GM21528 (cell line): ENCODE results near the gene PCIF1.

Source experiments
- ATAC-seq: cut with Tn5 transposase; IDR thresholded peaks from one replicate; pipeline ENCODE4 v1.9.1; 2021; ENCODE audit warnings: mild to moderate bottlenecking, moderate library complexity; ENCODE audit not compliant: unreplicated experiment, low FRiP score

Gene PCIF1

DNA sequence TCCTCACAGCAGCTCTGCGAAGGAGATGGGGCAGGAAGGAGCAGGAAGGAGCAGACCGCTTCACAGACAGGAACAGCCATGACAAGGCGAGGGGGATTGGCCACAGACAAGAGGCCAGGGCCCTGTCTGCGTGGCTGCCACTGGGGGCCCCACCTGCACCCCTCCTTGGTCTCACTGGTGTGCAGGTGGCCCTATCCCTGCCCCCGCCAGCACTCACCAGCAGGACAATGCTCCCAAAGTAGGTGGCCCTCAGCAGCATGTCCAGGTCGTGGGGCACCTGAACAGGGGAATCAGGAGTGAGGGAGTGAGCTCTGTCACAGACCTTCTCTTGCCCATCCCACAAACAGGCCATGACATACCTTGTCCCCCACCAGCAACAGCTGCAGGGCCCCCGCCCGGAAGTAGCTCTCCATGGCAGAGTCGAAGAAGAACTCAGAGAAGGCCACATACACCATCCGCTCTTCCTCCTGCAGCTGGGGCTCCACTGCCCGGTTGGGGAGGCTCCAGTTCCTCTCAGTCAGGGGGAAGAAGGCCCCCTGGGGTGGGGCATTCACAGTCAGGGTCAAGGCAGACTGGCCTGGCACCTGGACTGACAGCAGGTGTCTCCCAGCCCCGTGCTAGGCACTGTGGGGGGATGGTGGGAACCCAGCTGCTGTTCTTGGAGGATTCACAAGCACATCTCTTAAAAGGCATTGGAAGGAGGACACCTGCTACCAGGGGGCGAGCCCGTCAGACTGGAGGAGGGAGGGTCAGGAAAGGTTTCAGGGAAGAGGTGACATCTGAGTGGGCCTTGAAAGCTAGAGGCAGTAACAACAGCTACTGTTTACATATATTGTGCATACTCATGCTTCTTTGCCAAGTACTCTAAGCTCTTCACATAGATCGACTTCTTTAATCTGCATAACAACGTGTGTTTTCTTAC, 29.6 kb upstream of the PCIF1 start:
- ATAC-seq = no peak

DNA sequence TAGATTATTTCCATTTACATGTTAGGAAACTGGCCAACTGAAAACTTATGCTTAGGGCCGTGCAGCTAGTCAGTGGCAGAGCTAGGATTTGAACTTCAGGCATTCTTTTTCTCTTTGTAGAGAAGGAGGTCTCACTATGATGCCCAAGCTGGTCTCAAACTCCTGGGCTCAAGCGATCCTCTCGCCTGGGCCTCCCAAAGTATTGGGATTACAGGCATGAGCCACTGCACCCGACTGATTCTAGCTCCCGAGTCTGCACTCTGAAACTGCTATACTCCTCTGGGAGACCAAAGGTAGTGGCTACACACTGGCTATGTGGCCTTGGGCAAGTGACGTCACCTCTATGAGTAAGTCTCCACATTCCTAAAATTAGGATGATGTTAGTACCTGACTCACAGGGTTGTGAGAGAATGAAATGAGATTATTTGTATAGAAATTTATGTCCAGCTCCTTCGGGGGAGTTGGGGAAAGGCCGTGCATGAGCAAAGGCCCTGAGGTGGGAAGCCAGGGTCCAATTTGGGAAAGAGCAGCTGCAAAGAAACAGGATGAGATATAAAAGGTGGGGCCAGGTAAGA, 28.9 kb upstream of the PCIF1 start:
- no peak for ATAC-seq

DNA sequence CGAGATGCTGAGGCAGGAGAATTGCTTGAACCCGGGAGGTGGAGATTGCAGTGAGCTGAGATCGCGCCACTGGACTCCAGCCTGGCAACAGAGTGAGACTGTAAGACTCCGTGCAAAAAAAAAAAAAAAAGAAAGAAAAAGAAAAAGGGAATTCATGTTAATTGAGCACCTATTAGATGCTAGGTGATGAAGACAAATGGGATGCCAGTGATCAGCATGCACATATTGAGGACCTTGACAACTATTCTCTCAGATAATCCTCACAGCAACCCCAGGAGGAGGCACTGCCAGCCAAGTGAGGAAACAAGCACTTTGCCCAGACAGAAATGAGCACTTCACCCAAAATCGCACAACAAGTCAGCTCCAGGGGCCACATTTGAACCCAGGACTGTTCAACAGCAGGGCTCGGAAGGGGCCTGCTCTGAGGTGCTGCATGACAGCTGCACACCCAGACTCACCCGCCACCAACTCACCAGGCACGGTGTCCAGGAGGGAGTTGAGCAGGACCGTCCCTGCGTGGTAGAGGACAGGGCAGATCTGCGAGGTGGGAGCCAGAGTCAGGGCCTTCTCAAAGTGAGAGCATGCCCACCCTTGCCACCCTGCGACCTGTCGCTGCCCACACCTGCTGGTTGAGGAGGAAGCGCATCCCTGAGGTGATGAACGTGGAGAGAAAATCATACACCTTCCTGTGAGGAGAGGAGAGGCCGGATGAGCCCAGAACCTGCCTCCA, 27.1 kb upstream of the PCIF1 start:
- no peak for ATAC-seq

DNA sequence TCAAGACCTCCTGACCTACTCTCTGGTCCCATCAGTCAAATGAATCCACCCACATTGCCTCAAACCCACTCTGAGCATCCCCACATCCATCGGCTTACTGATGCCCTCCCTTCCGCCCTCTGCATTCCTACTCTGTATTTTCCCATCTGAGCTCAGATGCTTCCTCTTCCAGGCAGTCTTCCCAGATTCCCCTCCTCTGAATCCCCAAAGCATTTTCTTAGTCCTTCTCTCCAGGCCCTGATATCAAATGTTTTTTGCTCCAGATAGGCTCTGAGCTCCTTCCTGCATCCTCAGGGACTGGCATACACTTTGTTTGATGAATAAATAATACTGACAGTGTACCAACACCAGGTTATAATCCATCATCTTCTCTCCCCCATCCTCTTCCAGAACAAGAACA, 26.4 kb upstream of the PCIF1 start:
- ATAC-seq = no peak

DNA sequence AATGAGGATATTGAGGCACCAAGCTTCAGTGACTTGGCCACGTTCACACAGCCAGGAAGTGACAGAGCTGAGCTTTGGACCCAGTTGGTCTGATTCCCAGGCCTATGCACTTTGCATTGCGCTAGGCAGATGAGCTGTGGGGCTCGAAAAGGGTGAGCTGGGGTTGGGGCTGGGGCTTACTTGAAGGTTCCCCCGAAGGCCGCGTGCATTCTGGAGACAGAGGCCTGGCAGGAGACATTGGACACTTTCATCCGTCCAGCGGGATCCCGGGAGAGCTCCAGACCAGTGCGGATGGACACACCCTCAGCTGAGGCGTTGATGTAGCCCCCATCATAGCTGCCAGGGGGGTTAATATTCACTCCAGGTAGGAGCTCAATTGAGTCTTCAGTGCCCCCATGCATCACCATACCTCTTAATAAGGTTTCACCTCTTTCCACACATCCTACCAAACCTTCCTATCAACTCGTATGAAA, 25.1 kb upstream of the PCIF1 start:
- no peak for ATAC-seq

DNA sequence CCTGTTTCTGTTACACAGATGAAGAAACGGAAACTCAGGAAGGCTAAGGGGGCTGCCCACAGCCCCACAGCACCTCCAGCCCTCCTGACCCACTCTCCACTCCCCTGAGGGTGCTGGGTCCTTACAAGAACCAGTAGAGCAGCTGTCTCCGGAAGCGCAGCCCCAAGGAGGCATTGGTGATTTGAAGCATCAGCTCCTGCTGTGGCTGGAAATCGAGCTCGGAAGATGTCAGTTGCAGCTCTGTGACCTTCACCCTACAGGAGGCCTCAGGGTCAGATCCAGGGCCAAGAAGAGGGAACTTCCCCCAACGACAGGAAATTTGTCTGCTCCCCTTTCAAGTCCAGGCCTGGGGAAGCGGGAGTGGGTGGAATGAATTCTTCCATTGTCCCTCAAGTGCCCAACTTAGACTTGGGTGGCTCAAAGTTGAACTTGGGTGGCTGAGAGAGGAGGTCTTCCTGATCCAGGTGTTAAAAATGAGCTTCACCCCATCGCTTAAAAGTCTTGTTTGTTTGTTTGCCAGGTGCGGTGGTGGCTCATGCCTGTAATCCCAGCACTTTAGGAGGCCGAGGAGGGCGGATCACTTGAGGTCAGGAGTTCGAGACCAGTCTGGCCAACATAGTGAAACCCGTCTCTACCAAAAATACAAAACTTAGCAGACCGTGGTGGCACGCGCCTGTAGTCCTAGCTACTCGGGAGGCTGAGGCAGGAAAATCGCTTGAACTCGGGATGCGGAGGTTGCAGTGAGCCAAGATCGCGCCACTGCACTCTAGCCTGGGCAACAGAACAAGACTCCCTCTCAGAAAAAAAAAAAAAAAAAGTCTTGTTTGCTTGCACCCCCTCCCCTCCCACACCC, 24.4 kb upstream of the PCIF1 start:
- ATAC-seq = no peak

DNA sequence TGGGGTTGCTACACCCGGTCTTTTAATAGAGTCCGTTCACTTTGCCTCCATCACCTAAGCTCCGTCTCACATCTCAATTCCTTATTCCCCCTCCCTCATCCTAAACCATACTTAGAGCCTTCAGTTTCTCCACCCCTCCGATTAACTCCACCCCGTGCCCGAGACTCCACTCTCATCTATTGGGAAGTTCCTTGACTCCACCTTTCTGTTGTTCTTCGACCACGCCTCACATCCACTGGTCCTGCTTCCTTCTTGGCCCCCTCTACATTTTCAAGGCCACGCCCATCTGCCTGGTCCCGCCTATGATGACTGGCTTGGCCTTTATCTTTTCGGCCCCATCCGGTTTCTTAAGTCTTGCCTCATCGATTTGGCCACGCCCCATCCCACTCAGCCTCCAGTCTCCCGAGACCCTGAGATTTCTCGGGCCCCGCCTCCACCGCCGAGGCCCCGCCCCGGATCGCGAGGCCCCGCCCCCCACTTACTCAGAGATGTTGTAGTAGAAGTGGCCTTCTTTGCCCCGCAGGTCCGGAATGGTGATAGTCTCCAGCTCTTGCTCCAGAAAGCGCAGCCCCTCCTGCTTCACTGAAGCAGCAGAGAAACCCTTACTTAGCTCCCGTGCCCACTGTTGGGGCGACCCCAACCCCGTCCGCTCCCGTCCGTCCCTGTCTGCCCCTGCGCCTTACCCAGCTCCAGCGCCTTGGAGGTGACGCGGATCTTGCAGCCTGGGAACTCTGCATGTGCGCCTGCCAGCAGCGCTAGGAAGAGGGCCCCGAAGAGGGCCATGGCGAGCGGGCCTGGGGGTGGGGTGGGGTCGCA, 23.6 kb upstream of the PCIF1 start:
- ATAC-seq = peak; percentile 82

DNA sequence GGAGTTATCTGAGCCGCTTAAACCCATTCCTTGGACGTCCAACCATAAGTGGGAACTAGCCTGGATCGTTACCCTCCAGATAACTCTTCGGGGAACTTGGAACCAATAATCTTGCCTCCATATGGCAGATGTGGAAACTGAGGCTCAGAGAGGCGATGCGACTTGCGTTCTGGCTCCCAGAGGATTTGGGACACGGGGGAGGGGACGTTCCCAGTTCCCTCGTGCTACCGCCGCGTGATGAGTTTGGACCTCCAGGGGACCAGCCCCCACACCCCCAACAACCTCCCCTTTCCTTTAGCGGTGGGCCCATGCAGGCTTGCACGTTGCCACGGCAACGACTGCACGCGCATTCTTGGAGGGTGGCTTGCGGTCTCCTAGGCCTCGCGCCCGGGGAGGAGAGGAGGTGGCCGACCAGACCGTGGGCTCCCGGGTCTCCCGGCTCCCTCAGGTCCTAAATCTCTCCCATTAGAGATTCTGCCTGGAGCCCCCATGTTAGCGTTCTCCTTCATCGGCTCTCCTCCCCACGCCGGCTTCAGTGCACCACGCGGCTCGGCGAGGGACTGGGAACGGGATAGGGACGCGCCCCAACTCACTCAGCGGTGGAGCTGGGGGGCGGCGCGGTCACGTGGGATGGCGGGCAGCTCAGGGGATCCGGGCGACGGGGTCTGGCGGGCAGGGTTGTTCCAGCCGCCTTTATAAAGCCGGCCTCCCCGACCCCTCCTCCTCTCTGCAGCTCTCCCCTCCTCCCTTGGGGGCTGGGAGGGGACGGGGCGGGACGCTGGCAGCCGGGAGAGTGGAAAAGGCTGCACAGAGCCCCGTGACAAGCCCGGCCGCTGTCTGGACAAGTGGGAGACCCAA, 22.8 kb upstream of the PCIF1 start, which contains the start of gene PLTP:
Gene PLTP, minus strand, starts transcription at position 670 of the 858 bp plus-strand sequence. CDS start 703 bp downstream, outside the sequence.
- ATAC-seq = no peak

DNA sequence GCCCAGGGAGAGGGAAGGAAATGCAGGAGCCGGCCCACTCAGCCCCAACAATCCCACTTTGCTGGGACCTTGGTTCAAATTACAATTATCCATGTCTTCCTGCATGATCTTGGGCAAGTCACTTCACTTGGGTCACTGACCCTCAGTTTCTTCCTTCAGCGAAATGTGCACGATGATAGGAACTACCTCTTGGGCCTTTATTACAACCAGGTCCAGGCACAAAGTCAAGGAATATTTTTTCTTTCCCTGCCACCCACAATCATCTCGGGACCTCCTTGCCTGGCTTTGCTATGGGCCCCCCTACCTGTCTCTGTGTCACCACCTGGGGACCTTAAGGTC, 22.2 kb upstream of the PCIF1 start:
- ATAC-seq = no peak

DNA sequence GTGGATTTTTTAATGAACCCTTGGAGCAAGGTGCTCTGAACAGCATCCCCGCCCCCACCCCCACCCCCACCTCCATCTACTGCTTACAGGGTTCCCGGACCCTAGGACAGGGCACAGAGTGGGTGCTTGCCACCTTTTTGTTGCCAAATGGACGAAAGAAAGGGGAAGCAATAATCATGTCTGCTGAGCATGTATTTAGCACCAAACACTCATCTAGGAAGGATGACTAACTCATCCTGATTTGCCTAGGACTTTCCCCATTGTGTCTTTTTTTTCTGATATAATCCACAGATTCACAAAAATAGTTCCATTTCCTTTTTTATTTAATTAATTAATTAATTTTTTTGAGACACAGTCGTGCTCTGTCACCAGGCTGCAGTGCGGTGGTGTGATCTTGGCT, 21.4 kb upstream of the PCIF1 start:
- no peak for ATAC-seq

DNA sequence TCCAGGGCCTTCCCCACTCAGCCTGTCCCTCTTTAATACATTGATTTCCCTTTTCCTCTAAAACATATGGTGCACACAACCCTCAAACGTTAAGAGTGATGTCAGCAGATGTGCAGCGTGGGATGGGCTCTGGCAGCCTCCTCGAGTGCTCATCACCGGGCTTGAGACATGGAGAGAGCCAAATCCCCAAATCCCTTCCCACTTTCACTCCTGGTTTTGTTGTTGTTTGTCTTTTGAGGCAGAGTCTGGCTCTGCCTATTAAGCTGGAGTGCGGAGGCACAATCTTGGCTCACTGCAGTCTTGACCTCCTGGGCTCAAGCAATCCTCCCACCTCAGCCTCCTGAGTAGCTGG, 16.7 kb upstream of the PCIF1 start:
- ATAC-seq = no peak

DNA sequence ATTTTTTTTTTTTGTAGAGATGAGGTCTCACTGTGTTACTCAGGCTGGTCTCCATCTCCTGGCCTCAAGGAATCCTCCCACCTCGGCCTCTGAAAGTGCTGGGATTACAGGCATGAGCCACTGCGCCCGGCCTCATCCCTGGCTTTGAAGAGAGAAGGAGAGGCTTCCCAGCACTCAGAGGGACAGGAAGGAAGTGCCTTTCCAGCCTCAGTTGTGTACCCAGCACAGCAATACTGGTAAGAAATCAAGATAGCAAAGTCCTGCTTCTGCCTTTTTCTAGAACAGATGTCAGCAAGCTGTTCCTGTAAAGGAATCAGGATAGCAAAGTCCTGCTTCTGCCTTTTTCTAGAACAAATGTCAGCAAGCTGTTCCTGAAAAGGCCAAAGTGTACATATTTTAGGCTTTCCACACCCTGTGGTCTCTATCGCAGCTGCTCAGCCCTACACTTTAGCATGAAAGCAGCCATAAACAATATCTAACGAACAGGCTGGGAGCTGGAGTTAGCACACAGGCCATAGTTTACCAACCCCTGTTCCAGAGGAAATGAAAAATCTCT, 16.2 kb upstream of the PCIF1 start:
- ATAC-seq = no peak

DNA sequence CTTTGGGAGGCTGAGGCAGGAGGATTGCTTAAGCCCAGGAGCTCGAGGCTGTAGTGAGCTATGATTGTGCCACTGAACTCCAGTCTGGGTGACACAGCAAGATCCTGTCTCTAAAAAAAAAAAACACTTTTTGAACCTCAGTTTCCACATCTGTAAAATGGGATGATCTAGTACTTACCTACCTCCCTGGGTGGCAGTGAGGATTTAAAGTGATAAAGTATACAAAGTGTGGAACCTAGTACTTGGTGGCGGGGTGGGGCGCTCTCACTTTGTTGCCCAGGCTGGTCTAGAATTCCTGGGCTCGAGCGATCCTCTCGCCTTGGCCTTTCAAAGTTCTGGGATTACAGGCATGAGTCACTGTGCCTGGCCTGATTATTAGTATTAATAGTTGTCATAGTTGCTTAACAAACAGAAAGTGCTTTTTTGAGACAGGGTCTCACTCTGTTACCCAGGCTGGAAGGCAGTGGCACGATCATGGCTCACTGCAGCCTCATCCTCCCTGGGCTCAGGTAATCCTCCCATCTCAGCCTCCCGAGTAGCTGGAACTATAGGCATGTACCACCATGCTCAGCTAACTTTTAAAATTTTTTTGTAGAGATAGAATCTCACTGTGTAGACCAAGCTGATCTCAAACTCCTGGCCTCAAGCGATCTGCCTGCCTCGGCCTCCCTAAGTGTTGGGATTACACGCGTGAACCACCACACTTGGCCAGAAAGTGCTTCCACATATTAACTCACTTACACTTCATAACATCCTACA, 15.5 kb upstream of the PCIF1 start:
- ATAC-seq = no peak

DNA sequence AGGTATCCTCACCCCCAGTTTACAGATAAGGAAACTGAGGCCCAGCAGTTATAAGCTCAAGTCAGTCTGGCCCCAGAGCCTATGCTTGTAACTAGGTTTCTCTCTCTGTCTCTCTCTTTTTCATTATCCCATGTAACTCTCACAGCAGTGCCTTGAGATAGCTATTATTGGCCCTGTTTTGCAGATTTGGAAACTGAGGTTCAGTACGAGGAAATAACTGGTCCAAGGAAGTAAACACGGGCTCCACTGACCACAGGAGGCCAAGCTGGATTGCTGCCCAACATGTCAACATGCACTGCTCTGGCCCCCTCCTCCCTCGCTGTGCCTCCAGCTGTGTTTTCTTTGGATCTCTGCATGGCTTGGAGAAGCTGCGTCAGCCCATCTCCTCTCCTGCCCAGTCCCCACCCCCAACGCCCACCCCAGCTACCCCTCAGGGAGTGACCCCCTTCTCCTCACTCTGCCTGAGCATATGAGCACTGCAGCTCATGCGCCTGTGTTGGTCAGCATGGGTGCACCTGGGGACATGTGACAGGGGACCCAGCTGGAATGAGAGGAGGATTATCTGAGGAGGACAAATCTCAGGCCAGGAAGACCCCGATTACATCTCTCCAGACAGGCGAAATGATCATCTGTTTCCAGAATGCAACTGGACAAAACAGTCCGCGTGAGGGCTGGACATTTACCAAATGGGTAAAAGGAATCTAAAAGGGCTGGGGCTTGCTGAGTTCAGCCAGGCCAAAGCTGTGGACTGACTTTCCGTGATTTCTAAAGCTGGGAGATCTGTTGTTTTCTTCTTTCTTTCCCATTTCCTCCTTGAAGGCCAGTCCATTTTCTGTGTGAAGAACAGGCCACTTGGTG, 14.7 kb upstream of the PCIF1 start:
- no peak for ATAC-seq

DNA sequence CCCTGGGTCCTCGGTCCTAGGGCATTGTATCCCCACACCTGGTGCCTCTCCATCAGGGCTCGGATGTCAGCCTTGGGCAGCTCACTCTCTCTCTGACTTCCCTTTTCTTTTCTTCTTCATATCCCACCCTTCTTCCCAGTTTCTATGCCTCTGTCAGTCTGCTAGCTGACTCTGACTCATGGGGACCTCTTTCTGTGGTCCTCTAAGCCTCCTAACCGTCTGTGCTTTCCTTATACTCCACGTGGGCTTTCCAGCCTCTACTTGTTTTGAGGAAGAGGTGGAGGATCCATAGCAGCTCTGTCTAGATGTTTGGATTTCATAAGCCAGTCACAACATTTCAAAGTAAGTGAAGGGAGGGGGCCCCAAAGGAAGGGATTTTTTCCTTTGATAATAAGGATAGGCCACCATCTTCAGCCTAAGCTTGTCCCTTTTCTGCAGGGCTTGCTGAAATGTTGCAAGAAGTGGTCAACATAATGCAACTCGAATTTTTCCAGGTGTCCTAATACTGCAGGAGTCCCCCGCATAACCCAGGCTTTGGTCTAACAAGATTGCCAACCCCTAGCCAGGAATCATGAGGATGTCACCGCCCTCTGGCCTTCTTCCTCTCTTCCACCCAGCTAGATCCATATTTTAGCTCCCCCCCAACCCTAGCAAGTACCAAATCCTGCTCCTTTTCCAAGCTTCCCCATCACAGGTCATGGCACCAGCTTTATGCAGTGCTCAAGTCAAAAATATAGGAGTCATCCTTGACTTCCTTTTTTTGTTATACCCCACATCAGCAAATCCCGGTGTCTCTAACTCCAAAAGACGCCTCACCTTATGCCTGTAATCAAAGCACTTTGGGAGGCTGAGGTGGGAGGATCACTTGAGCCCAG, 13.8 kb upstream of the PCIF1 start:
- no peak for ATAC-seq
